Lower leg skin (tissue), 4 donors: ENCODE results near the gene VASN. TPM values are rescaled to one million over a fixed set of nuclear protein-coding genes. Genes with fewer than 3 reads are reported as not detected.

Experiments
- DNase-seq, 2 donors: peaks; one replicate each; pipeline ENCODE4 v3.0.0-alpha.2; 2019; ENCODE audit warnings: low spot score in 2 of 2
- H3K4me3 ChIP-seq: fragments of 200-600 bp; sonication (generic); 2 replicates; pipeline ENCODE4 v1.5.1; 2017; ENCODE audit warnings: mild to moderate bottlenecking, low read depth; ENCODE audit not compliant: poor library complexity, severe bottlenecking
- CTCF ChIP-seq, 3 donors: fragments of 450-650 bp; IDR thresholded peaks; one replicate each; pipeline ENCODE4 v1.5.1; 2016; ENCODE audit warnings: antibody characterized with exemption in 3 of 3, mild to moderate bottlenecking in 3 of 3, moderate library complexity in 2 of 3
- POLR2A ChIP-seq, 2 donors: fragments of 450-650 bp; IDR thresholded peaks; one replicate each; pipeline ENCODE4 v1.6.1; 2016 to 2017; ENCODE audit warnings: antibody characterized with exemption in 2 of 2, mild to moderate bottlenecking in 1 of 2, moderate library complexity in 1 of 2
- WGBS, 2 donors: methylation state at CpG; one replicate each; pipeline ENCODE4 v1.1.5; 2018; 5-methylcytosine and 5-hydroxymethylcytosine counted together
- intact Hi-C: fragments of 100-400 bp; cut with DNase I; formaldehyde crosslinking; loops from one replicate; pipeline ENCODE4 v1.15.0; 2023; ENCODE audit warnings: low total_unique reads
- total RNA-seq, 4 donors: library from RNA; depleted of rRNA; stranded (reverse); fragments of >200 nt; gene quantifications; one replicate each; pipeline ENCODE4 v1.1.0, GENCODE V29; 2016

The VASN gene
- total RNA-seq, 4 donors from 2014 or later = 35.6 to 52.8 (median 46.7) TPM

GRCh38 chr16:4372578-4373355, 1.1 kb downstream of the VASN start:
- TF ChIP-seq CTCF (IDR thresholded peaks at IDR 0.05) (no peak), POLR2A (IDR thresholded peaks at IDR 0.05) (no peak)
- no peak for DNase-seq
- peak overlapping the region; percentile 35 for H3K4me3 ChIP-seq
- WGBS, 2 donors = 40 to 52% methylated on average over 7 to 9 of the region's 10 CpGs
- intact Hi-C loops = loop anchor here (10.0 kb wide), 1 partner anchor 1132 kb away; no protein-coding TSS in a partner anchor

DNA sequence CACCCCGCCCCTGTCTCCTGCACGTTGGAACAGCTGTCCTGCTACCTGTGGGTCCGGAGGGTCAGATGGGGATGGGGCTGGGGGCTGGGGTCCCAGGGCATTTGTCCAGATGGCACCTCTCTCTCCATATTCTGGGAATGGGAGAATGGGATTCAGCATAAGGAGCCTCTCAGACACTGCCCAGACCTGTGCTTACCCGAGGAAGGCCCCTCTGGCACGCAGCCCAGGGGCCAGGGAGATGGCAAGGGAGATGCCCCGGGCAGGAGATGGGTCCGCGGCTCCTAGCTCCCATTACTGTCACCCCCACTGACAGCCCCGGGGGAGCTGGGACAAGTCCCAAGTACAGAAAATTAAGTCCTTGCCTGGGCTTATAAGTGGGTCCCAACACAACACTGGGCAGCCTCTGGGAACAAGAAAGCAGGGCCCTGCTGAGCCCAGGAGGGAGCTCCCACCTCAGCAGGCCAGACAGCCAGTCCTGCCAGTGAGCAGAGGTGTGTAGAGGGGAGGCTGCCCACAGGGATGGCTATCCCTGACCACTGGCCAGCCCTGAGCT, 1.8 kb downstream of the VASN start:
- peak overlapping the region; percentile 14 for H3K4me3 ChIP-seq
- 12 to 17% methylated on average over 6 to 9 of the region's 9 CpGs for WGBS, 2 donors
- intact Hi-C loops = loop anchor here (10.0 kb wide), 1 partner anchor 1131 kb away; no protein-coding TSS in a partner anchor
- DNase-seq = no peak
- TF ChIP-seq CTCF (IDR thresholded peaks at IDR 0.05) = no peak
- no peak for TF ChIP-seq POLR2A (IDR thresholded peaks at IDR 0.05)

GRCh38 chr16:4373909-4374742, 2.5 kb downstream of the VASN start:
- H3K4me3 ChIP-seq = peak overlapping the region; percentile 14
- intact Hi-C loops = loop anchor here (10.0 kb wide), 1 partner anchor 1131 kb away; no protein-coding TSS in a partner anchor
- no peak for TF ChIP-seq CTCF (IDR thresholded peaks at IDR 0.05)
- no peak for TF ChIP-seq POLR2A (IDR thresholded peaks at IDR 0.05)
- peak; percentile 85 to 97 for DNase-seq
- 42 to 46% methylated on average over 21 to 29 of the region's 30 CpGs for WGBS, 2 donors

- no peak overlapping the region for H3K4me3 ChIP-seq
- no peak for TF ChIP-seq POLR2A (IDR thresholded peaks at IDR 0.05)
- no peak for TF ChIP-seq CTCF (IDR thresholded peaks at IDR 0.05)
- no peak for DNase-seq
- 66 to 71% methylated on average over 14 to 15 of the region's 15 CpGs for WGBS, 2 donors
- intact Hi-C loops = loop anchor here (10.0 kb wide), 1 partner anchor 1129 kb away; no protein-coding TSS in a partner anchor
Observed at GRCh38 chr16:4375717-4376116, 4.1 kb downstream of the VASN start.

DNA sequence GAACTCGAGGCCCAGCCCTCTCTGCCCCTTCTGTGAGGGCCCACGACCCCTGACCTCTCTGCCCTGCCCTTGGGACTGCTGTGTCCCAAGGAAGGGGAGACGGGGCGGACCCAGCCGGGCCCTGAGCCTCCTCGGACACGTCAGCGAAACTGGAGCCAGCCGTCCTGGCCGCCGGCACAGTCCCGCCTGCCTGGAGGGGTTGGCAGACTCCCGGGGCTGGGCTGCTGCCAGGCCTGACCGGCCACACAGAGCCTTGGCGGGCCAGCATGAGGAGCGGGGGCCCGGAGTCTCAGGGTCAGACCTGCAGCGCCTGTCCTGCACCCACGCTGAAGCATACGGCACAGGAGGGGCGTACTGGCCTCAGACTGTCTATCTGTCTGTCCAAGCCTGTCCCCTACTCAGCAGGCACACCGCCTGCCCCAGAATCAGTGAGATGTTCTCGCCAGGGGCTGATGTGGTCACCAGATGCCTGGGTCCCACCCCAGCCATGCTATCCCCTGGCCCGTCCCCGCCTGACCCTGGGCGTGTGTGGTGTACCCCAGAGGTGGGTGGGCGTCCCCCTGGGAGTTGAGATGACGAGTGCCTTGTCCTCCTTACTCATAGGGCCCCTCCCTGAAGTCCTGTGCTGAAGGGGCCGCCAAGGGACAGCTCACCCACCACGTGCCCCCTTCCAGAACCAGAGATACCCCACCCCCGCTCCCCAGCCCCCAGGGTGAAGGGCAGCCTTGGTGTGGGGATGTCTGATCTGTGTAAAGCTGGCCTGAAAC, 4.7 kb downstream of the VASN start:
- TF ChIP-seq POLR2A (IDR thresholded peaks at IDR 0.05) (no peak), CTCF (IDR thresholded peaks at IDR 0.05) (no peak)
- DNase-seq = peak; percentile 74 to 97
- H3K4me3 ChIP-seq = no peak overlapping the region
- intact Hi-C loops = loop anchor here (10.0 kb wide), 1 partner anchor 1128 kb away; no protein-coding TSS in a partner anchor
- WGBS, 2 donors = 57 to 75% methylated on average over 19 to 30 of the region's 31 CpGs
